B cell (primary cell): ENCODE results near the gene BMP6. TPM values are rescaled to one million over a fixed set of nuclear protein-coding genes. Genes with fewer than 3 reads are reported as not detected.

Source experiments
- ATAC-seq: fragments of 200-7000 bp; cut with Tn5 transposase; one replicate; pipeline ENCODE4 v1.10.0; 2021; ENCODE audit warnings: low read depth, mild to moderate bottlenecking, moderate number of reproducible peaks, moderate library complexity
- CTCF ChIA-PET: fragments of 350-600 bp; sonication (Branson Sonifier 250); formaldehyde crosslinking; loops from one replicate; lab custom pipeline; 2021; ENCODE audit warnings: antibody characterized with exemption, inconsistent platforms; lab: Charles Lee
- POLR2A ChIA-PET: fragments of 350-600 bp; sonication (Branson Sonifier 250); formaldehyde crosslinking; loops from one replicate; lab custom pipeline; 2021; ENCODE audit warnings: antibody characterized with exemption; lab: Charles Lee
- DNase-seq: peaks from one replicate; pipeline ENCODE4 v3.0.0; 2013
- H2AFZ ChIP-seq: 2 replicates; pipeline ENCODE4 v1.6.1; 2012; ENCODE audit warnings: mild to moderate bottlenecking, low read depth, low read length; ENCODE audit not compliant: insufficient read depth, poor library complexity, severe bottlenecking
- H3K27ac ChIP-seq, 2 donors: 1 replicate in 1 of 2; 2 replicates in 1 of 2; pipeline ENCODE4 v1.5.1; 2012 to 2013; ENCODE audit warnings: low read length in 2 of 2, mild to moderate bottlenecking in 2 of 2, moderate library complexity in 1 of 2
- H3K27me3 ChIP-seq, 4 experiments: fragments of 200-600 bp in 1 of 4; sonication (generic) in 1 of 4; replicated peaks in 1 of 4; 1 replicate in 2 of 4; 2 replicates in 2 of 4; pipeline versions ENCODE4 v1.6.1 to v1.7.0; 2013 to 2016; ENCODE audit warnings: low read length in 3 of 4, mild to moderate bottlenecking in 2 of 4, mixed read lengths in 1 of 4, moderate library complexity in 1 of 4; ENCODE audit not compliant: insufficient read depth in 4 of 4, control insufficient read depth in 3 of 4; ENCODE audit errors: control extremely low read depth in 1 of 4
- H3K36me3 ChIP-seq, 2 experiments: replicated peaks in 1 of 2; 1 replicate in 1 of 2; 2 replicates in 1 of 2; pipeline versions ENCODE4 v1.6.1 to v1.7.1; 2013; ENCODE audit warnings: low read length in 1 of 2; ENCODE audit not compliant: insufficient read depth in 2 of 2, control insufficient read depth in 1 of 2; ENCODE audit errors: control extremely low read depth in 1 of 2, extremely low read depth in 1 of 2
- H3K4me1 ChIP-seq, 2 donors: fragments of 200-600 bp in 1 of 2; sonication (generic) in 1 of 2; 1 replicate in 1 of 2; 2 replicates in 1 of 2; pipeline versions ENCODE4 v1.5.1 to v1.6.1; 2013 to 2017; ENCODE audit warnings: low read length in 2 of 2; ENCODE audit not compliant: control insufficient read depth in 2 of 2, insufficient read depth in 2 of 2
- H3K4me2 ChIP-seq: replicated peaks from 2 replicates; pipeline ENCODE3; 2012; ENCODE audit warnings: mild to moderate bottlenecking, low read depth, low read length; ENCODE audit not compliant: poor library complexity, severe bottlenecking
- H3K4me3 ChIP-seq, 5 experiments: fragments of 200-600 bp in 1 of 5; sonication (generic) in 1 of 5; 1 replicate in 3 of 5; 2 replicates in 2 of 5; pipeline versions ENCODE4 v1.5.1 to v1.7.0; 2011 to 2016; ENCODE audit warnings: low read length in 4 of 5, mild to moderate bottlenecking in 4 of 5, low read depth in 2 of 5, control low read depth in 1 of 5, moderate library complexity in 1 of 5; ENCODE audit not compliant: insufficient read depth in 1 of 5; ENCODE audit errors: control extremely low read depth in 1 of 5, extremely low read depth in 1 of 5
- H3K79me2 ChIP-seq: fragments of 200-600 bp; sonication (generic); one replicate; pipeline ENCODE4 v1.6.0; 2016; ENCODE audit warnings: low read length; ENCODE audit not compliant: control insufficient read depth, insufficient read depth
- H3K9ac ChIP-seq: fragments of 200-600 bp; sonication (generic); 2 replicates; pipeline ENCODE4 v1.6.1; 2017; ENCODE audit warnings: mild to moderate bottlenecking, low read length, moderate library complexity
- H3K9me3 ChIP-seq, 3 donors: one replicate each; pipeline versions ENCODE4 v1.6.1 to v1.7.1; 2013; ENCODE audit warnings: low read length in 2 of 3; ENCODE audit not compliant: control insufficient read depth in 2 of 3, insufficient read depth in 1 of 3; ENCODE audit errors: control extremely low read depth in 1 of 3
- H4K20me1 ChIP-seq: 2 replicates; pipeline ENCODE4 v1.6.0; 2012; ENCODE audit warnings: mild to moderate bottlenecking, low read length; ENCODE audit not compliant: insufficient read depth, control insufficient read depth, poor library complexity, severe bottlenecking
- H3K27ac Mint-ChIP-seq: one replicate; pipeline ENCODE4 v1.8.0; 2021; ENCODE audit warnings: mixed read lengths
- H3K27me3 Mint-ChIP-seq: one replicate; pipeline ENCODE4 v1.8.0; 2021; ENCODE audit warnings: mixed read lengths
- H3K4me1 Mint-ChIP-seq: one replicate; pipeline ENCODE4 v1.8.0; 2021; ENCODE audit warnings: mixed read lengths
- H3K4me3 Mint-ChIP-seq: one replicate; pipeline ENCODE4 v1.8.0; 2021; ENCODE audit warnings: mixed read lengths
- H3K9me3 Mint-ChIP-seq: one replicate; pipeline ENCODE4 v1.8.0; 2022; ENCODE audit warnings: mixed read lengths; ENCODE audit not compliant: insufficient read depth
- CTCF ChIP-seq: fragments of 200-600 bp; IDR thresholded peaks from one replicate; pipeline ENCODE4 v1.8.0; 2022; ENCODE audit warnings: antibody characterized with exemption, mild to moderate bottlenecking
- EZH2 ChIP-seq: IDR thresholded peaks from 2 replicates; pipeline ENCODE4 v1.6.1; 2012; ENCODE audit warnings: borderline replicate concordance, low read depth, mild to moderate bottlenecking, moderate library complexity, low read length; ENCODE audit not compliant: insufficient read depth, poor library complexity, severe bottlenecking
- WGBS: methylation state at CpG from one replicate; pipeline ENCODE4 v1.1.5; 2013; ENCODE audit warnings: missing lambda C conversion rate; ENCODE audit not compliant: insufficient coverage; 5-methylcytosine and 5-hydroxymethylcytosine counted together
- intact Hi-C: fragments of 100-400 bp; cut with micrococcal nuclease; formaldehyde crosslinking; loops from one replicate; pipeline ENCODE4 v1.10.0; 2022
- polyA plus RNA-seq: library from polyadenylated mRNA; depleted of rRNA; stranded (reverse); fragments of >200 nt; gene quantifications from 2 replicates; pipeline ENCODE4 v1.2.3, GENCODE V29; 2012
- total RNA-seq, 2 donors: library from RNA; stranded (reverse); fragments of 120-200 nt in 1 of 2; gene quantifications; 1 replicate in 1 of 2; 2 replicates in 1 of 2; pipeline versions ENCODE4 v1.2.3 to v1.2.4, GENCODE V29; 2013 to 2022

Gene BMP6
- total and polyA plus RNA-seq, 2 donors (not counting 1 experiment from before 2014, with no cell fraction given), result 0.43 to 2.9 TPM

- H2AFZ ChIP-seq, result no peak overlapping the region
- Mint-ChIP-seq H3K4me3 (no peak overlapping the region), H3K9me3 (no peaks in the 10 kb centered on the region), H3K4me1 (no peaks in the 10 kb centered on the region), H3K27me3 (peaks cover 31% of the 10 kb centered on the region), H3K27ac (no peak overlapping the region)
- no peak overlapping the region for H3K4me3 ChIP-seq
- H3K27ac ChIP-seq, result no peak overlapping the region
- intact Hi-C loops, result no loop called here
- CTCF ChIA-PET, result no interaction called here
- TF ChIP-seq EZH2 (no peak), CTCF (no peak)
- H4K20me1 ChIP-seq, result no peaks in the 10 kb centered on the region
- H3K9ac ChIP-seq, result no peak overlapping the region
- WGBS, result 100% methylated on average over 2 of the region's 3 CpGs
- H3K27me3 ChIP-seq, result no peaks in the 10 kb centered on the region
- ATAC-seq (no peak), DNase-seq (no peak)
- no peak overlapping the region for H3K4me2 ChIP-seq
- POLR2A ChIA-PET, result no interaction called here
- no peaks in the 10 kb centered on the region for H3K4me1 ChIP-seq
- H3K36me3 ChIP-seq, result no peaks in the 10 kb centered on the region
- H3K9me3 ChIP-seq, result peaks cover 0 to 3% (median 0%) of the 10 kb centered on the region in 3 donors
- no peaks in the 10 kb centered on the region for H3K79me2 ChIP-seq
These were observed 35.2 kb downstream of the BMP6 start for GRCh38 chr6:7761051-7761450.

- ChIA-PET POLR2A (no interaction called here), CTCF (no interaction called here)
- Mint-ChIP-seq H3K9me3 (no peaks in the 10 kb centered on the region), H3K4me1 (no peaks in the 10 kb centered on the region), H3K27ac (no peak overlapping the region), H3K4me3 (no peak overlapping the region), H3K27me3 (peaks cover 26% of the 10 kb centered on the region)
- no peak for ATAC-seq
- H3K4me2 ChIP-seq, result no peak overlapping the region
- H2AFZ ChIP-seq, result no peak overlapping the region
- intact Hi-C loops, result no loop called here
- H3K27me3 ChIP-seq, result no peaks in the 10 kb centered on the region
- H3K4me1 ChIP-seq, result no peaks in the 10 kb centered on the region
- DNase-seq, result no peak
- TF ChIP-seq EZH2 (no peak), CTCF (no peak)
- no peaks in the 10 kb centered on the region for H3K9me3 ChIP-seq
- no peak overlapping the region for H3K4me3 ChIP-seq
- no peak overlapping the region for H3K9ac ChIP-seq
- no peak overlapping the region for H3K27ac ChIP-seq
- H3K79me2 ChIP-seq, result no peaks in the 10 kb centered on the region
- 92% methylated on average over 7 of the region's 12 CpGs for WGBS
- H4K20me1 ChIP-seq, result no peaks in the 10 kb centered on the region
- no peaks in the 10 kb centered on the region for H3K36me3 ChIP-seq
These were observed 36.9 kb downstream of the BMP6 start for GRCh38 chr6:7762760-7763159.
